Measurements from ENCODE around the gene EFHD1.
"Not testable (repeated sequence)": the region's sequence is repeated elsewhere in the genome, so short reads cannot be mapped to it uniquely, and the experiment has no call there.

Gene EFHD1

DNA sequence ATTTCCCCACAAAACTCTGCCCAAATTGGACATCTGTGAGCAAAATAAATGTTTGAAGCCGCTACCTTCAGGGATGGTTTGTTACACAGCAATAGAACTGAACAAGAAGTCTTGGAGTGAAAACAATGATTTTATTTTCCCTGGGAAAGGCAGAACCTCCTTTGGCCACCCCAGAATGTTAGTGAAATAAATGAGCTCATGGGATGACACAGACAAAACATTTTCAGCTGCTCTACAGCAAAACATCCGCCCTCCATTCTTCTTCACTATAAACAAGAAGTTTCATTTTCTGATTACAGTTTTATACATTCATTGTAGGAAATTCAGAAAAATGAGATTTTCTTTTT is 4.3 kb upstream of the EFHD1 start:
- TF ChIP-seq, protein P1, sequence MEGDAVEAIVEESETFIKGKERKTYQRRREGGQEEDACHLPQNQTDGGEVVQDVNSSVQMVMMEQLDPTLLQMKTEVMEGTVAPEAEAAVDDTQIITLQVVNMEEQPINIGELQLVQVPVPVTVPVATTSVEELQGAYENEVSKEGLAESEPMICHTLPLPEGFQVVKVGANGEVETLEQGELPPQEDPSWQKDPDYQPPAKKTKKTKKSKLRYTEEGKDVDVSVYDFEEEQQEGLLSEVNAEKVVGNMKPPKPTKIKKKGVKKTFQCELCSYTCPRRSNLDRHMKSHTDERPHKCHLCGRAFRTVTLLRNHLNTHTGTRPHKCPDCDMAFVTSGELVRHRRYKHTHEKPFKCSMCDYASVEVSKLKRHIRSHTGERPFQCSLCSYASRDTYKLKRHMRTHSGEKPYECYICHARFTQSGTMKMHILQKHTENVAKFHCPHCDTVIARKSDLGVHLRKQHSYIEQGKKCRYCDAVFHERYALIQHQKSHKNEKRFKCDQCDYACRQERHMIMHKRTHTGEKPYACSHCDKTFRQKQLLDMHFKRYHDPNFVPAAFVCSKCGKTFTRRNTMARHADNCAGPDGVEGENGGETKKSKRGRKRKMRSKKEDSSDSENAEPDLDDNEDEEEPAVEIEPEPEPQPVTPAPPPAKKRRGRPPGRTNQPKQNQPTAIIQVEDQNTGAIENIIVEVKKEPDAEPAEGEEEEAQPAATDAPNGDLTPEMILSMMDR (IDR thresholded peaks at IDR 0.05) = no peak
- H3K27ac ChIP-seq = no peak overlapping the region
- H3K9me3 ChIP-seq = no peaks in the 10 kb centered on the region
- no peaks in the 10 kb centered on the region for H3K36me3 ChIP-seq
- peaks cover 6 to 11% of the 10 kb centered on the region in 2 experiments for H3K4me1 ChIP-seq (ENCODE audit: control insufficient read depth in 1 of 2, insufficient read depth in 1 of 2, low read depth in 1 of 2, low read length in 1 of 2)
- no peak overlapping the region for H3K4me3 ChIP-seq (ENCODE audit: low read depth in 1 of 2, low read length in 1 of 2)
- H3K27me3 ChIP-seq = peaks cover 98% of the 10 kb centered on the region

DNA sequence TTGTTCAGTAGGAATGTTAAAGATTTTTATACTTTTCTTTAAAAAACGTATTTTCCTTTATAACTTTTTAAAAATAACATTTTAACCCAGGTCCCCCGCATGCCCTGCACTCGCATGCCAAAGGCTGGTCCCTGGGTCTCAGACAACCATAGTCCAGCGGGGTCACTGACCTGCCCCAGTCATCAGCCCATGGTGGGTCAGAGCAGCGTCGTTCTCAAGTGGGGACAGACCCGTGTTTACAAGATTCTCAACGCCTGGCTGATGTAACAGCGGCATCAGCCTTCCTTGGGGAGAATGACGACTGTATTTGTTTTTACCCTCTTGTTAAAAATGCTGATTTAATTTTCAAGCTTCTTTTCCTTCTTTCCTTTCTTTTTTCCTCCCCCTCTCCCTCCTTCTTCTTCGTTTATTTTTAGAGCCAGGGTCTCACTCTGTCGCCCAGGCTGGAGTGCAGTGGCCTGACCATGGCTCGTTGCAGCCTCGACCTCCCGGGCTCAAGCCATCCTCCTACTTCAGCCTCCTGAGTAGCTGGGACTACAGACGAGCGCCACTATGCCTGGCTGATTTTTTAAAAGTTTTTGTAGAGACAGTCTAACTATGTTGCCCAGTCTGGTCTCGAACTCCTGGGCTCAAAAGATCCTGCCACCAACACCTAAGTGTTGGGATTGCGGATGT is 1.0 kb upstream of the EFHD1 start:
- TF ChIP-seq, protein P1 (IDR thresholded peaks at IDR 0.05) = no peak

DNA sequence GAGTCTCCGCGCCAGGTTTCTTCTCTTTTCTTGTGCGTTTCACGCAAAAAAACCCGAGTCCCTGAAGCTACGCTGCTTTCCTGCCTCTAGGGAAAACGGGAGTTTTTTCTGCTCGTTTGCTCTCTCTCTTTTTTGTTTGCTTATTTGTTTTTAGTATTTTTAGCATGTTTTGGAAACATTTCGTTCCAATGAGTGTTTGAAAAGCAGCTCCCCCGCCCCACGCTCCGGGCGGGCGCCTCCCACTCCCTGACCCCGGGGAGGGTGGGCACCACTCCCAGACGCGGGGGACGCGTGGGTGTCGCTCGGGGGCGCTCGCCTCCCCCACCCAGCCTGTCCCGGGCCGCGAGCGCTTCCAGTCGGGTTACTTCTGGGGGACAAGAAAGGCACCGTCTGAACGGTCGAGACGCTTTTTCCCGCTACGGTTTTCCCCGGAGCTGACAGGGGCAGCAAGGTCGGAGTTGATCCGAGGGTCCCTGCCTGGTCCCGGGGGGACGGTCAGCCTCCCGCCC is 446 bp upstream of the EFHD1 start:
- peaks cover 6 to 11% of the 10 kb centered on the region in 2 experiments for H3K4me1 ChIP-seq (ENCODE audit: control insufficient read depth in 1 of 2, insufficient read depth in 1 of 2, low read depth in 1 of 2, low read length in 1 of 2)
- H3K27ac ChIP-seq = no peak overlapping the region
- H3K27me3 ChIP-seq = peaks cover 100% of the 10 kb centered on the region
- H3K9me3 ChIP-seq = no peaks in the 10 kb centered on the region
- H3K4me3 ChIP-seq (ENCODE audit: low read depth in 1 of 2, low read length in 1 of 2) = peak overlapping the region in 1 of 2 experiments; percentile 18
- no peaks in the 10 kb centered on the region for H3K36me3 ChIP-seq
- TF ChIP-seq, protein P1 (IDR thresholded peaks at IDR 0.05) = no peak

More for the DNA sequence above, 1.0 kb upstream of the EFHD1 start:
- Histone ChIP-seq H3K36me3 (no peaks in the 10 kb centered on the region), H3K4me1 (ENCODE audit: control insufficient read depth in 1 of 2, insufficient read depth in 1 of 2, low read depth in 1 of 2, low read length in 1 of 2) (peaks cover 6 to 11% of the 10 kb centered on the region in 2 experiments), H3K4me3 (ENCODE audit: low read depth in 1 of 2, low read length in 1 of 2) (no peak overlapping the region), H3K27ac (no peak overlapping the region), H3K27me3 (peaks cover 100% of the 10 kb centered on the region), H3K9me3 (no peaks in the 10 kb centered on the region)

DNA sequence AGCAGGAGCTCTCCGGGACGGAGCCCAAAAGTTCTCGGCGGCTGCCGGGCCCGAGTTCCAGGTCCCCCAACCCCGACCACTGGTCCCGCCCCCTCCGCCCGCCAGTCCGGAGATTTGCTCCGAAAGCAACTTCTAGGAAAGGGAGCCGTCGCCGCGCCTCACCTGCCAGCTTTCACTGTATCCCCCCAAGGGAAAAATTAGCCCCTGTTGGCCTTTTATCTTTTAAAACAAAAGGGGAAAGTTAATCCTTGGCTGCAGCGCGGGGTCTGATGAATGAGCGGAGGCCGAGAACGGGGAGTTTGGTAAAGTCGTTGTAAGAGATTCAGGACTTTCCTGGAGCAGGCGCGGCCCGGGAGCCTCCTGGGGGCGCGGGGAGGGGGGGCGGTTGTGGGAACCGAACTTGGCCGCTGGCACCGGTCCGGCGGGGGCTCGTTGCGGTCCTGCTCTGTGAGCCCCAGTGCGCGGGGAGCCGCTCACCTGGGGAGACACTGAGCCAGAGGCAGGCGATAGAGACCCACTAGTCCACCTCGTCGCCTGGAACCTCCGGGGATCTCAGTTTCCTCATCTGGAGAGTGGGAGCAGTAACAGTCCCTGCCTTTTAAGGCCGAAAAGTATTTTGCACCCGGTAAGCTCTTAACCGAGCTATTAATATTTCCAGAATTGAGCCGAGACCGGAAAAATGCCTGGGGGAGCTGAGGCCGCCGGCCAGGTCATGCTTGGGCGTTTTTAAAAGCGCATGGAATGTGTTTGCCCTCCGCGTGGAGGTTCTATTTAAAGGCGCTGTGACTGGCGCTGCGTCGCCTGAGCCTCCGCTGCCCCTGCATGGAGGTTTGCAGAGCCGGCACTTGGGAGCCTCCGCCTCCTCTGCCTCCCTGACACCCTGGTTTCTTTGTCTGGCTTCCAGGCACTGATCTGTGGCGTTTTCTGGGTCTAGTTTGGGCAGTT is 1.1 kb downstream of the EFHD1 start:
- Histone ChIP-seq H3K27ac (no peak overlapping the region), H3K4me3 (ENCODE audit: low read depth in 1 of 2, low read length in 1 of 2) (no peak overlapping the region)
- TF ChIP-seq, protein P1 (IDR thresholded peaks at IDR 0.05) = no peak

DNA sequence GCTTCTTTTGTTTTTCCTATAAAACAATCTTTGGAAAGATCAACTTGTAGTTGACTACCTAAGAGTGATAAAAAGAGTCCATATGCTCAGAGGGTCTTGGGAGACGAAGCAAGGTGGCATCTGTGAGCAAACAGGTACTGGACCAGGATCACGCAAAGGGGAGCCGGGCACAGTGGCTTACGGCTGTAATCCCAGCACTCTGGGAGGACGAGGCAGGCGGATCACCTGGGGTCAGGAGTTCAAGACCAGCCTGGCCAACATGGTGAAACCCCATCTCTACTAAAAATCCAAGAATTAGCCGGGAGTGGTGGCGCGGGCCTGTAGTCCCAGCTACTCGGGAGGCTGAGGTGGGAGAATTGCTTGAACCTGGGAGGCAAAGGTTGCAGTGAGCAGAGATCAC is 2.0 kb downstream of the EFHD1 start:
- not testable (repeated sequence) for H3K36me3 ChIP-seq; H3K27ac ChIP-seq; H3K9me3 ChIP-seq; H3K4me3 ChIP-seq (ENCODE audit: low read depth in 1 of 2, low read length in 1 of 2)
- Histone ChIP-seq H3K27me3 (peaks cover 100% of the 10 kb centered on the region), H3K4me1 (ENCODE audit: control insufficient read depth in 1 of 2, insufficient read depth in 1 of 2, low read depth in 1 of 2, low read length in 1 of 2) (peaks cover 6 to 11% of the 10 kb centered on the region in 2 experiments)

More for the DNA sequence above, 1.1 kb downstream of the EFHD1 start:
- no peaks in the 10 kb centered on the region for H3K9me3 ChIP-seq
- H3K36me3 ChIP-seq = no peaks in the 10 kb centered on the region
- H3K27me3 ChIP-seq = peaks cover 100% of the 10 kb centered on the region
- H3K4me1 ChIP-seq (ENCODE audit: control insufficient read depth in 1 of 2, insufficient read depth in 1 of 2, low read depth in 1 of 2, low read length in 1 of 2) = peaks cover 6 to 11% of the 10 kb centered on the region in 2 experiments
